Measurements from ENCODE around the gene PARD3B. TPM values are rescaled to one million over a fixed set of nuclear protein-coding genes. Genes with fewer than 3 reads are reported as not detected.

The PARD3B gene
- total RNA-seq, 1 experiment from 2014 or later = 3.6 TPM

DNA sequence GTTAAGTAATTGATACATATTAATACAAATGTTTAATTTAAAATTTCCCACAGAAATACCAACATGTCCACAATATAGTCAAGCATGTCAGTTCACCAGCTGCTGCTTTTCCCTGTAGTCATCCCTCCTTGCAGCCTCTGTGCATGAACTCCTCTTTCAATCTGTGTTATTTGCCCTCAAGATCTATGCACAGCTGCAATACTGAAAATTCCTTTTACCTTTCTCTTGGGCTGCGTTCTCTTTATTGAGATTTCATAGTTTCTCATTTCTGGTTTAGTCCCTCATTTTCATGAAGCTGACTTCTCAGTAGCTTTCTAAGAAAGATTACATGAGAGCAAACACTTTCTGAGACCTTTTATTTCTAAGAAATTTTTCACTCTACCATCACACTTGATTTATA, 464.9 kb downstream of the PARD3B start:
- no peaks in the 10 kb centered on the region for H3K27me3 ChIP-seq (ENCODE audit: control insufficient read depth, insufficient read depth, low read length)
- no peak for DNase-seq (ENCODE audit: low read depth, low spot score)
- no peaks in the 10 kb centered on the region for H3K4me1 ChIP-seq (ENCODE audit: control insufficient read depth, insufficient read depth, low read length)
- intact Hi-C loops (cut with micrococcal nuclease; ENCODE audit: unreplicated experiment) (no loop called here), in situ Hi-C loops (cut with HindIII; ENCODE audit: low pct_unique_long_range_greater_than_20kb, low sequenced_read_pairs) (no loop called here)
- H3K36me3 ChIP-seq (ENCODE audit: control insufficient read depth, insufficient read depth, low read length) = no peaks in the 10 kb centered on the region
- POLR2A ChIA-PET = no interaction called here
- no TSS peak for BruUV-seq (replicated peaks)
- H3K9me3 ChIP-seq (ENCODE audit: control insufficient read depth, insufficient read depth, low read depth, low read length) = no peaks in the 10 kb centered on the region
- no peak overlapping the region for H3K4me3 ChIP-seq (ENCODE audit: low read depth in 2 of 2, low read length in 2 of 2)
- ATAC-seq = no peak
- TF ChIP-seq SIN3A (IDR thresholded peaks at IDR 0.05; ENCODE audit: borderline replicate concordance, insufficient read depth, low read depth, low read length) (no peak), TCF7L2 (IDR thresholded peaks at IDR 0.05; ENCODE audit: low read depth, low read length) (no peak), POLR2AphosphoS5 (IDR thresholded peaks at IDR 0.05; ENCODE audit: low read depth, low read length) (no peak), CTCF (IDR thresholded peaks at IDR 0.05) (no peak), REST (IDR thresholded peaks at IDR 0.05; ENCODE audit: insufficient read depth in 1 of 2, low read depth in 2 of 2, low read length in 1 of 2) (no peak)
- H3K27ac ChIP-seq (ENCODE audit: low read length) = no peak overlapping the region
- CTCF ChIA-PET = no interaction called here

- no peaks in the 10 kb centered on the region for H3K4me1 ChIP-seq (ENCODE audit: control insufficient read depth, insufficient read depth, low read length)
- H3K27me3 ChIP-seq (ENCODE audit: control insufficient read depth, insufficient read depth, low read length) = no peaks in the 10 kb centered on the region
- ChIA-PET POLR2A (no interaction called here), CTCF (no interaction called here)
- no peak overlapping the region for H3K4me3 ChIP-seq (ENCODE audit: low read depth in 2 of 2, low read length in 2 of 2)
- in situ Hi-C loops (cut with HindIII; ENCODE audit: low pct_unique_long_range_greater_than_20kb, low sequenced_read_pairs) (no loop called here), intact Hi-C loops (cut with micrococcal nuclease; ENCODE audit: unreplicated experiment) (no loop called here)
- no peak for DNase-seq (ENCODE audit: low read depth, low spot score)
- no TSS peak for BruUV-seq (replicated peaks)
- no peaks in the 10 kb centered on the region for H3K9me3 ChIP-seq (ENCODE audit: control insufficient read depth, insufficient read depth, low read depth, low read length)
- no peaks in the 10 kb centered on the region for H3K36me3 ChIP-seq (ENCODE audit: control insufficient read depth, insufficient read depth, low read length)
- H3K27ac ChIP-seq (ENCODE audit: low read length) = no peak overlapping the region
- no peak for TF ChIP-seq SIN3A (IDR thresholded peaks at IDR 0.05; ENCODE audit: borderline replicate concordance, insufficient read depth, low read depth, low read length)
- TF ChIP-seq CTCF (IDR thresholded peaks at IDR 0.05) = no peak
- no peak for TF ChIP-seq TCF7L2 (IDR thresholded peaks at IDR 0.05; ENCODE audit: low read depth, low read length)
- no peak for TF ChIP-seq REST (IDR thresholded peaks at IDR 0.05; ENCODE audit: insufficient read depth in 1 of 2, low read depth in 2 of 2, low read length in 1 of 2)
- no peak for TF ChIP-seq POLR2AphosphoS5 (IDR thresholded peaks at IDR 0.05; ENCODE audit: low read depth, low read length)
- no peak for ATAC-seq
Measured at GRCh38 chr2:205011031-205011430, 465.8 kb downstream of the PARD3B start.

All from Panc1 (cell line).